SK-N-SH (cell line): ENCODE results near the gene PCBD1. TPM values are rescaled to one million over a fixed set of nuclear protein-coding genes. Genes with fewer than 3 reads are reported as not detected.

Source experiments
- CTCF ChIA-PET: fragments of 300-600, 350-600 bp; formaldehyde crosslinking; extraction: SDS; loops from one replicate; lab custom pipeline; 2021; lab: Yijun Ruan, JAX
- POLR2A ChIA-PET: fragments of 350-600 bp; sonication (Branson Sonifier 250); formaldehyde crosslinking; extraction: SDS; loops from one replicate; lab custom pipeline; 2020; ENCODE audit warnings: antibody characterized with exemption, inconsistent platforms; lab: Yijun Ruan, JAX
- DNase-seq: peaks from one replicate; pipeline ENCODE4 v3.0.0; 2012
- H2AFZ ChIP-seq: fragments of 200-600 bp; sonication (generic); 2 replicates; pipeline ENCODE4 v1.8.1; 2016; ENCODE audit warnings: antibody characterized with exemption, mild to moderate bottlenecking, low read depth
- H3F3A ChIP-seq: fragments of 200-600 bp; sonication (generic); replicated peaks from 2 replicates; pipeline ENCODE3; 2016; ENCODE audit warnings: antibody characterized with exemption, mild to moderate bottlenecking; ENCODE audit not compliant: insufficient read depth
- H3K27ac ChIP-seq, 2 experiments: fragments of 200-500 bp in 1 of 2; fragments of 200-600 bp in 1 of 2; sonication (Bioruptor generic) in 1 of 2; sonication (generic), shearing (Covaris generic) in 1 of 2; 2 replicates each; pipeline versions ENCODE4 v1.5.1 to v1.6.1; 2014 to 2016; ENCODE audit warnings: low read depth in 2 of 2, inconsistent platforms in 1 of 2, low read length in 1 of 2, mild to moderate bottlenecking in 1 of 2, mixed read lengths in 1 of 2
- H3K27me3 ChIP-seq: fragments of 200-600 bp; sonication (generic), shearing (Covaris generic); 2 replicates; pipeline ENCODE4 v1.6.1; 2016; ENCODE audit warnings: mixed run types; ENCODE audit not compliant: insufficient read depth
- H3K36me3 ChIP-seq, 2 experiments: fragments of 200-500 bp in 1 of 2; fragments of 200-600 bp in 1 of 2; sonication (Bioruptor generic) in 1 of 2; sonication (generic) in 1 of 2; replicated peaks in 1 of 2; 2 replicates each; pipeline versions ENCODE3 to v1.5.1; 2014 to 2016; ENCODE audit warnings: low read length in 1 of 2, mild to moderate bottlenecking in 1 of 2; ENCODE audit not compliant: insufficient read depth in 2 of 2, control insufficient read depth in 1 of 2
- H3K4me1 ChIP-seq, 2 experiments: fragments of 200-500 bp in 1 of 2; fragments of 200-600 bp in 1 of 2; sonication (Bioruptor generic) in 1 of 2; sonication (generic), shearing (Covaris generic) in 1 of 2; 2 replicates each; pipeline versions ENCODE4 v1.5.1 to v1.6.1; 2014 to 2016; ENCODE audit warnings: low read depth in 1 of 2, low read length in 1 of 2, mixed run types in 1 of 2; ENCODE audit not compliant: insufficient read depth in 2 of 2, control insufficient read depth in 1 of 2
- H3K4me2 ChIP-seq: fragments of 200-600 bp; sonication (generic), shearing (Covaris generic); 2 replicates; pipeline ENCODE4 v1.6.1; 2017; ENCODE audit warnings: mixed run types
- H3K4me3 ChIP-seq, 2 experiments: fragments of 200-500 bp in 1 of 2; fragments of 200-600 bp in 1 of 2; sonication (Bioruptor generic) in 1 of 2; sonication (generic), shearing (Covaris generic) in 1 of 2; 2 replicates each; pipeline versions ENCODE4 v1.5.1 to v1.8.1; 2014 to 2016; ENCODE audit warnings: low read depth in 2 of 2, inconsistent platforms in 1 of 2, low read length in 1 of 2, mild to moderate bottlenecking in 1 of 2, mixed read lengths in 1 of 2, moderate library complexity in 1 of 2
- H3K79me2 ChIP-seq: fragments of 200-600 bp; sonication (generic); 2 replicates; pipeline ENCODE4 v1.8.1; 2017; ENCODE audit warnings: mild to moderate bottlenecking; ENCODE audit not compliant: insufficient read depth
- H3K9ac ChIP-seq: fragments of 200-600 bp; sonication (generic); 2 replicates; pipeline ENCODE4 v1.6.1; 2017; ENCODE audit warnings: mixed run types
- H3K9me2 ChIP-seq: fragments of 200-600 bp; sonication (generic); 2 replicates; pipeline ENCODE4 v1.6.1; 2017; ENCODE audit warnings: mixed run types
- H3K9me3 ChIP-seq: fragments of 200-600 bp; sonication (generic); 2 replicates; pipeline ENCODE4 v1.6.1; 2017; ENCODE audit warnings: mixed run types, mild to moderate bottlenecking, moderate library complexity
- H4K20me1 ChIP-seq: fragments of 200-600 bp; sonication (generic); 2 replicates; pipeline ENCODE4 v1.6.1; 2017; ENCODE audit warnings: mild to moderate bottlenecking, mixed run types; ENCODE audit not compliant: insufficient read depth
- CHD2 ChIP-seq: fragments of 150-350 bp; IDR thresholded peaks from 2 replicates; pipeline ENCODE4 v1.6.1; 2018; ENCODE audit warnings: low read length; ENCODE audit not compliant: partially characterized antibody
- CTCF ChIP-seq: fragments of 200-600 bp; sonication (generic); IDR thresholded peaks from 2 replicates; pipeline ENCODE4 v1.6.1; 2017; ENCODE audit warnings: antibody characterized with exemption, mild to moderate bottlenecking, moderate library complexity
- ELF1 ChIP-seq: IDR thresholded peaks from 2 replicates; pipeline ENCODE4 v1.4.0; 2012
- EP300 ChIP-seq, 2 experiments: IDR thresholded peaks; 2 replicates each; pipeline versions ENCODE4 v1.4.0 to v1.6.1; 2012; ENCODE audit warnings: borderline replicate concordance in 1 of 2, low read depth in 1 of 2, low read length in 1 of 2
- FOSL2 ChIP-seq: IDR thresholded peaks from 2 replicates; pipeline ENCODE4 v1.4.0; 2012; ENCODE audit warnings: low read depth, mild to moderate bottlenecking, moderate library complexity, borderline replicate concordance
- GABPA ChIP-seq: IDR thresholded peaks from 2 replicates; pipeline ENCODE4 v1.4.0; 2012; ENCODE audit warnings: low read depth, mild to moderate bottlenecking
- MAX ChIP-seq: IDR thresholded peaks from 2 replicates; pipeline ENCODE4 v1.4.0; 2012; ENCODE audit warnings: low read depth
- MEF2A ChIP-seq: IDR thresholded peaks from 2 replicates; pipeline ENCODE4 v1.4.0; 2012; ENCODE audit warnings: low read depth, borderline replicate concordance
- MXI1 ChIP-seq: IDR thresholded peaks from 2 replicates; pipeline ENCODE4 v1.6.1; 2012; ENCODE audit warnings: mild to moderate bottlenecking, low read depth, low read length, improper control_type of control experiment
- NRF1 ChIP-seq: IDR thresholded peaks from 2 replicates; pipeline ENCODE4 v1.6.1; 2012; ENCODE audit warnings: low read depth, mild to moderate bottlenecking, low read length
- RAD21 ChIP-seq: IDR thresholded peaks from 2 replicates; pipeline ENCODE4 v1.6.1; 2012; ENCODE audit warnings: mild to moderate bottlenecking, low read length
- RXRA ChIP-seq: IDR thresholded peaks from 2 replicates; pipeline ENCODE4 v1.4.0; 2012; ENCODE audit warnings: low read depth, mild to moderate bottlenecking, borderline replicate concordance
- SIN3A ChIP-seq: IDR thresholded peaks from 2 replicates; pipeline ENCODE4 v1.6.1; 2012; ENCODE audit warnings: low read depth, mild to moderate bottlenecking, low read length, moderate library complexity, borderline replicate concordance
- TCF12 ChIP-seq: IDR thresholded peaks from 2 replicates; pipeline ENCODE4 v1.4.0; 2012
- TEAD4 ChIP-seq: IDR thresholded peaks from 2 replicates; pipeline ENCODE4 v1.4.0; 2012; ENCODE audit warnings: mild to moderate bottlenecking, borderline replicate concordance; ENCODE audit not compliant: insufficient read depth
- YY1 ChIP-seq: IDR thresholded peaks from 2 replicates; pipeline ENCODE4 v1.4.0; 2012; ENCODE audit warnings: low read depth, mild to moderate bottlenecking
- ZBTB33 ChIP-seq: IDR thresholded peaks from 2 replicates; pipeline ENCODE4 v1.4.0; 2012; ENCODE audit warnings: low read depth, borderline replicate concordance
- WGBS: methylation state at CpG from one replicate; pipeline ENCODE4 v1.1.6; 2017; ENCODE audit warnings: low lambda C conversion rate; 5-methylcytosine and 5-hydroxymethylcytosine counted together
- polyA plus RNA-seq, 3 experiments: library from polyadenylated mRNA; depleted of rRNA; stranded (reverse); fragments of >200 nt; gene quantifications; 2 replicates each; pipeline ENCODE4 v1.2.3, GENCODE V29; 2012
- TF ChIP-seq, protein P1 (sequence below): IDR thresholded peaks from 2 replicates; pipeline ENCODE4 v1.6.1; 2012; ENCODE audit warnings: mild to moderate bottlenecking, low read depth, low read length, moderate library complexity

The PCBD1 gene
- polyA plus RNA-seq, 1 of the 3 experiments (the other 2 are of a cell fraction) = 112 TPM

DNA sequence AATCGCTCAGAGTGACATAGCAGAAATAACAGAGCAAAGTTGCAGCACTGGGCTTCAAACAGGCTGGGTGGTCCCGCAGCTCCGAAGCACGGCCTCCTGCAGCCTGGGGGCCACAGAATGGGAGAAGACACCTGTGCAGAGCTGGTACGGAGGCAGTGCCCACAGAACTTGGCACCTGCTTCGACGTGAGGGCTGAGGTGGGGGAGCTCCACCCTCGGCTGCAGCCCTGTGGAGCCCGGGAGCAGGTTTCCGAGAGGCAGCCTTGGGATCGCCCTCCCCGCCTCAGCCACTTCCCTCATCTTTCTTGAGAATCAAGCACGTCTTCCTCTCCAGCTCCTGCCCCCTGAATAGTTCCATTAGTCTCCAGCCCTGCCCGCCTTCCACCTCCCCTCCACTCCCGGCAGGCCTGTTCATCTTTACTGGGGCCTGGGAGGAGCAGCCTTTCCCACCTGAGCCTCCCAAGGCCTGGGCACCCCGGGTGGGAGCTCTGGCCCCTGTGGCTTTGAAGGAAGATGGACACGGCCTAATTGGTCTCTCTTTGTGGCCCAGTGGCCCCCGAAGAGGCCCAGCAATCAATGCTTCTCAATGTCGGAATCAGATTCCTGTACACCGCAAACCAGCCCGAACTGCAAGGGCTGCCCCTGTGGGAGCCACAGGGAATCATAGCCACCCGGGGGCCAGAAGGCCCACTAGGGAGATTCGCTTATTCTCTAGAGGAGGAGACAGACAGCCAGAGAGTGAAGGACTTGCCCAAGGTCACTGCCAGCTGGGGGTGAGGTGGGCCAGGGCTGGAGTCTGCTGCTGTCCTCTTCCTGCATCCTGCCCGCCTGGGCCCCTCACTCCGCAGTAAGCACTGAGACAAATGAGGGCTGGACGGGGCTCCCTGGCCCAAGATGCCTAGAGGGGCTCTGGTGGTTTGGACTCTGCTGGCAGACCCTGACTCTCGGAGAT, 17.0 kb upstream of the PCBD1 start:
- POLR2A ChIA-PET = no interaction called here
- no peaks in the 10 kb centered on the region for H3K9me2 ChIP-seq
- H3K27ac ChIP-seq = no peak overlapping the region
- H2AFZ ChIP-seq = no peak overlapping the region
- no peaks in the 10 kb centered on the region for H4K20me1 ChIP-seq
- peaks cover 0 to 8% of the 10 kb centered on the region in 2 experiments; a peak in 1 of 4 replicates for H3K4me1 ChIP-seq
- no peaks in the 10 kb centered on the region for H3K36me3 ChIP-seq
- no peak overlapping the region for H3K4me3 ChIP-seq
- CTCF ChIA-PET = interaction anchor here (0.6 to 8.7 kb wide), 11 partner anchors 9 to 387 kb away, joined by 3 to 130 read pairs (median 35); no protein-coding TSS in a partner anchor
- H3K27me3 ChIP-seq = no peaks in the 10 kb centered on the region
- no peaks in the 10 kb centered on the region for H3K79me2 ChIP-seq
- no peak overlapping the region for H3K9ac ChIP-seq
- no peaks in the 10 kb centered on the region for H3K9me3 ChIP-seq
- TF ChIP-seq RAD21 (no peak), GABPA (no peak), ZBTB33 (no peak), MXI1 (no peak), ELF1 (no peak), TCF12 (no peak), RXRA (no peak), EP300 (IDR thresholded peaks at IDR 0.05; ENCODE audit: borderline replicate concordance in 1 of 2, low read depth in 1 of 2, low read length in 1 of 2) (no peak), TEAD4 (no peak), YY1 (no peak), MEF2A (no peak), MAX (no peak), SIN3A (no peak), CHD2 (no peak), NRF1 (no peak), FOSL2 (no peak), CTCF (no peak)
- TF ChIP-seq, protein P1, sequence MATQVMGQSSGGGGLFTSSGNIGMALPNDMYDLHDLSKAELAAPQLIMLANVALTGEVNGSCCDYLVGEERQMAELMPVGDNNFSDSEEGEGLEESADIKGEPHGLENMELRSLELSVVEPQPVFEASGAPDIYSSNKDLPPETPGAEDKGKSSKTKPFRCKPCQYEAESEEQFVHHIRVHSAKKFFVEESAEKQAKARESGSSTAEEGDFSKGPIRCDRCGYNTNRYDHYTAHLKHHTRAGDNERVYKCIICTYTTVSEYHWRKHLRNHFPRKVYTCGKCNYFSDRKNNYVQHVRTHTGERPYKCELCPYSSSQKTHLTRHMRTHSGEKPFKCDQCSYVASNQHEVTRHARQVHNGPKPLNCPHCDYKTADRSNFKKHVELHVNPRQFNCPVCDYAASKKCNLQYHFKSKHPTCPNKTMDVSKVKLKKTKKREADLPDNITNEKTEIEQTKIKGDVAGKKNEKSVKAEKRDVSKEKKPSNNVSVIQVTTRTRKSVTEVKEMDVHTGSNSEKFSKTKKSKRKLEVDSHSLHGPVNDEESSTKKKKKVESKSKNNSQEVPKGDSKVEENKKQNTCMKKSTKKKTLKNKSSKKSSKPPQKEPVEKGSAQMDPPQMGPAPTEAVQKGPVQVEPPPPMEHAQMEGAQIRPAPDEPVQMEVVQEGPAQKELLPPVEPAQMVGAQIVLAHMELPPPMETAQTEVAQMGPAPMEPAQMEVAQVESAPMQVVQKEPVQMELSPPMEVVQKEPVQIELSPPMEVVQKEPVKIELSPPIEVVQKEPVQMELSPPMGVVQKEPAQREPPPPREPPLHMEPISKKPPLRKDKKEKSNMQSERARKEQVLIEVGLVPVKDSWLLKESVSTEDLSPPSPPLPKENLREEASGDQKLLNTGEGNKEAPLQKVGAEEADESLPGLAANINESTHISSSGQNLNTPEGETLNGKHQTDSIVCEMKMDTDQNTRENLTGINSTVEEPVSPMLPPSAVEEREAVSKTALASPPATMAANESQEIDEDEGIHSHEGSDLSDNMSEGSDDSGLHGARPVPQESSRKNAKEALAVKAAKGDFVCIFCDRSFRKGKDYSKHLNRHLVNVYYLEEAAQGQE = no peak
- TF ChIP-seq, all 33 proteins: peak for 0
- Histone ChIP-seq H3F3A (no peaks in the 10 kb centered on the region), H3K4me2 (no peak overlapping the region)
- peak; percentile 42 for DNase-seq
- WGBS = 68% methylated on average over 15 of the region's 27 CpGs
